ENCODE measurements around the gene TMEM80.

The TMEM80 gene

DNA sequence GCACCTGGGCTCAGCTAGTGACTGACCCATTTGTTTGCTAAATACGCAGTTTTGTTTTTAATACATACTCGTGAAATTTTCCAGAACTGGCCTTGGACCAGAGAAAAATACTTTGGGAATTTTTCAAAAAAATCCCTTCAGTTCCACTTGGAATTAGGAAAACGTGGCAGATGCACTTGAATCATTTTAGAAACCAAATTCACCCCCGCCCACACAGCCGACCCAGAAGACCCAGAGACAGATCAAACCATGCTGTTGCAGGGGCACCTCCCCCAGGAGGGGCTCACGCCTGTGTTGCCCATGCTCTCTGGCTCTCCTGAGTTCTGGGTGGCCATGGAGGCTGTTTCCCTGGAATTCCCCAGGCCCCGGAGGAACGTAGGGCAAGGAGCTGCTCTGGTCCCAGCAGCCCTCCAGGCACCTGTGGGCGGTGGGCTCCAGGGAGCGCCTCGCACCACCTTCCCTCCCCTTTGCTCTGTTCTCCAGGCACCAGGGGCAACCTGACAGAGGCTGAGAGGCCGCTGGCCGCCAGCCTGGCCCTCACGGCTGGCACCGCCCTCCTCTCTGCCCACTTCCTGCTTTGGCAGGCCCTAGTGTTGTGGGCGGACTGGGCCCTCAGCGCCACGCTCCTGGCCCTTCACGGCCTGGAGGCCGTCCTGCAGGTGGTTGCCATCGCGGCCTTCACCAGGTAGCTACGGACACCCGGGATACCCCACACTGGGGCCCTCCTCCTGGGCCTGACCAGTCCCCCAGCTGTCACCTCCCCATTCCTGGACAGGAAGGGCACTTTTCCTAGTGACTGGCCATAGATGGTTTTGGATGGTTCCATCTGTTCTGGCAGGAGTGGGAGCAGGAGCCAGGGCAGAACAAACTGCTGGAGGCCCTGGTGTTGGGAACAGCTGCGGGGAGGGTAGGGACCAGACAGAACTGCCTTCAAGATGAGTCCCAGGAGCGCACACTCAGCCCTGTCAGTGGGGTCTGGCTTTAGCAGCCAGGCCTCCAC is 7.1 kb downstream of the TMEM80 start:
- no peak for DNase-seq

DNA sequence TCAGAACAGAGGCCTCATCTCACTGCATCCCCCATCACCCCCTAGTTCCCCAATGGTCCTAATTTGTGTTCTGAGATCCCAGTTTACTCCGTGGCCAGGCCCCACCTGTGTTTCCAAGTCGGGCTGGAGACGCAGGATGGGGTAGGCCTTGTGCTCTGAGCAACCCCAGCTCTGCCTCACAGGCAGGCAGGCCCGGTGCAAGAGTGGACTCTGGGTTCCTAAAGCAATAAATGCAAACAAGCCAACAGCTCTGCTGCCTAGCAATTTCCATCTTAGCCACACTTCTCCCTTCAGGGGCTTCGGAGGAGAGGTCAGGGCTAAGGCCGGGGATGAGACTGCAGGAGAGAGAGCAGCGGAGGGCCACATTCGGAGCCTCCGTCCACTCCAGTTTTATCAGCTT is 7.9 kb downstream of the TMEM80 start:
- no peak for DNase-seq

DNA sequence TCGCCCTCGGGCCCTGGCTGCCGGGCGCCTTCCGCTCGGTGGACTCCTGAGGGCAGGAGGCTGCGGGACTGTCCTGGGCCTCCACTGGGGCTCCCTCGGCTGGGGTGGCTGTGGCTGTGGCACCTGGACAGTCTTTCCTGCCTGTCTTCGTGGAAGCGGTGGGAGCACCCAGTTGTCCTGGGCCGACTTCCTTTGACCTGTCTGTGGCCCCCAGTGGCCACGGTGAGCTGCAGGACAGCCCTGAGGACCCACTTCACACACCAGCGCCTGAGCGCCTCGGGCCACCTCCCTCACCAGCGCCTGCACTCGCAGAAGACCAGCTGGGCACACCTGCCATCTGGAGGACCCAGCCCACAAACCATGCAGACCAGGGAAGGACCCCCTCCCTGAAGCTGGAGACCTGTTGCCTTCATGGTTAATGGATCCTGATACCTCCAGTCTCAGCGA is 8.6 kb downstream of the TMEM80 start:
- no peak for DNase-seq

DNA sequence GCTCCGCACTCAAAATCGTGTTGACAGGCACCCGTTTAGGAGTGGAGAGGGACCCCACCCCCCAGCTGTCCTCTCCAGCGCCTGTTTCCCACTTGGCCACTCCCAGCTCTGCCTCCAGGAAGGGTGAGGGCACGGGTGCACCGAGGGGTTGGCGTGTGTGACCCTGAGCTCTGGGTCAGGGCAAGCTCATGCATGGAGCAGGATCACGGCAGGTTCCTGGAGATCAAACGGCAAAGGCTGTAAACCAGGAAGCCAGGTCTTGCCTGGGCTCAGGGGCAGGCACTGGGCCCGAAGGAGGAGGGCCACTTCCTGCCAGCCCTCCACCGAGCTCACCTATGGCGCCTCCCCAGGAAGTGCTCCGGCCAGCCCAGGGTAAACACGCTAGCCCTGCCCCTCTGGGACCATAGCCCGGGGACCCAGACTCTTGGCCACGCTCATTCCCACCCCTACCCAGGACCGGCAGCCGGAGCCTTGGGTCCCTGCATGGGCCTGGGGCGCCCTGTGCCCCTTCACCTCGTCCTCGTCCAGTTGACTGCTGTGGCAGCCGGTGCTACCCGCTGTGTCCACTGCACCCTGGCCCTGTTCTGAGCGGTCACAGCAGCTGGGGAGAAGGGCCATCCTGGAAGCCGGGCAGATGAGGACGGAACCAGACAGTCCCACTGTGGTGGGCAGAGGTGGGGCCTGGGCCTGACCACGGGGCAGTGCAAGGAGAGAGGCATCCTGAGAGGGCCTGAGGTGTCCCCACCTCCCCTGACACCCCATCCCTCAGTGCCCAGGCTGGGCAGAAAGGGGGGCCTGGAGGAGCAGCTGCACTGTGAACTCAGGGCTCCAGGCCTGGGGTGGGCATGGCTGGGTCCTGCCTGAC is 9.4 kb downstream of the TMEM80 start:
- DNase-seq, result no peak

DNA sequence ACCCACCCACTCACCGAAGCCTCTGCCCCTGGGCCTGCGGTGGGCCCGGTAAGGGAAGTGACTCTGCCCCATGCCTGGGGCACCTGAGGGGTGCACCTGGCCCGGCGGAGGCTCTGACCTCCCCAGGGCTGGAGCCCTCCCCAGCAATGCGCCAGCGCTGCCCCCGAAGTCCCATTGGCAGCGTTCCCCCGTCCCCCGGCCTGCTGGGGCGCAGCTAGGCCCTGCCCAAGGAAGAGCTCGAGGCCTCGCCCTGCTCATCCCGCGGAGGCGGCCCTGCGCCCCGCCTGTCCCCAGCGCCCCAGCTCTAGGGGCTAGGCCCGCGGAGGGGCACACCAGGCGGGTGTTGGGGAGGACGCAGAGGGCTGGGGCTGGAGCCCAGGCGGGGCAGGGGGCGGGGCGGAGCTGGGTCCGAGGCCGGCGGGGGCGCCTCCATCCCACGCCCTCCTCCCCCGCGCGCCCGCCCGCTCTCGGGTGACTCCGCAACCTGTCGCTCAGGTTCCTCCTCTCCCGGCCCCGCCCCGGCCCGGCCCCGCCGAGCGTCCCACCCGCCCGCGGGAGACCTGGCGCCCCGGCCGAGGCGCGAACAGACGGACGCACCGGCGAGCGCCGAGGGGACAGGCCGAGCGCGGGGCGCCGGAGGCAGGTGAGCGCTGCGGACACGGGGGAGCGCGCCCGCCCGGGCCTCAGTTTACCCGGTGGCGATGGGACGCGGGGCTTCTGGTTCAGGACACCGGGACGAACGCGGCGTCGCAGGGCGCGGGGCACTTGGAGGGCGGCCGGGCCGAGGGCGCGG is 10.2 kb downstream of the TMEM80 start, which contains the start of gene EPS8L2:
EPS8L2 (plus strand) TSS at position 586 of the 793 bp plus-strand sequence. CDS start 3,177 bp downstream, outside the sequence.
- DNase-seq, result no peak

DNA sequence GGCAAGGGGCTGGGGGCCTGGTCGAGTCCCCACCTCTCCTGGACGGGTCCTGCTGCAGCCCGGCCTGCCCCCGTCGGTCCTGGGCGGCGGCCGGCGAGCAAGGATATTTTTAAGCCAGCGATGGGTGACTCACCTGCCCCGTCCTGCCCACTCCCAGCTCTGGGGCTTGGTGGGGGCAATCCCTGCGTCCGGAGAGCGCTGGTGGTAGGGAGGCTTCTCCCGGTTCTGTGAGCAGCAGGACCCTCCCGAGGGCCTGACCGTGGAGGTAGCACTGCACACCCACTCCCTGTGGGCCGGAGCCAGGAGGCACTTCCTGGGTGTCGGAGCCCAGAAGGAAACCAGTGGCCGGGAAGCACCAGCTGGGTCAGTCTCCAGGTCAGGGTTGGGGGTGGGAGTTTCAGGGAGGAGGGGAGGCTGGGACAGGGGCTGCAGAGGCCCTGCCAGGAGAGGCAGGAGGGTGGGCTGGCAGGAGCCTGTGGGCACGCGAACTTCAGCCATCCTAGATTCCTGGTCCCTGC is 10.9 kb downstream of the TMEM80 start:
- no peak for DNase-seq

DNA sequence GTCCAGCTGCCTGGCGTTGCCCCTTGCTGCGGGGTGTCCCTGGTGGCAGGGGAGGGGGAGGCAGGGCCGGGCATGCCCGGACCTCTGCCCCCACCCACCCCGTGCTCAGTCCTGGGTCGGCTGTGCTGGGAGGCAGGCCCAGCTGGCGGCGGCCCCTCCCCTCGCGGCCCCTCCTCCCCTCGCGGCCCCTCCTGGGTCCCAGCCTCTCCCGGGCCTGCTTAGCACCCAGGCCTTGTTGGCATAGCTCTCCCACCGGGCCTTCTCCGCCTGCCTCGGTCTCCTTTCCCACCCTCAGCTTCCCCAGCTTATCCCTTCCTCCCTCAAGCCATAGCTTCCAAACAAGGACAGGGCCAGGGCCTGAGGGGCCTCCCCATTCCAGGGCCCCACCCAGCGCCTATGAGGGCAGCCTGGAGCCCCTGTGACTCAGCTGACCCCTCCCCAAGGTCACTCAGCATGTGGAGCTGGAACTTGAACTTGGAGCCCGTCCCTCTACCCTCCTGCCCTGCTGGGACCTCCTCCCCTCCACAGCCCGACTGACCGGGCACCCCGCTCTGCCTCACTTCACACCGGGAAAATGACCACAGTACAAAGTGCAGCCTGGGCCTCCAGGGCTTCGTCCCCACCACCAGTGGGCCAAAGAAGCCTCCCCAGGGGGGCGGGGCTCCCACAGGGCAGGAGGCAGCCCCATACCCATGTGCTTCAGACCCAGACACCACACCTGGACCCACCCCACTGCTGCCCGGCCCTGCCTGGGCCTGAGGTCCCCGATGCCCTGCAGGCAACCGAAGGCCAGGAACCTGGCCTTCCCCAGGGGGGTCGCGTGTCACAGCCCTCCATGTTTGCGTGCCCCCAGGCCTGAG is 11.6 kb downstream of the TMEM80 start:
- no peak for DNase-seq

DNA sequence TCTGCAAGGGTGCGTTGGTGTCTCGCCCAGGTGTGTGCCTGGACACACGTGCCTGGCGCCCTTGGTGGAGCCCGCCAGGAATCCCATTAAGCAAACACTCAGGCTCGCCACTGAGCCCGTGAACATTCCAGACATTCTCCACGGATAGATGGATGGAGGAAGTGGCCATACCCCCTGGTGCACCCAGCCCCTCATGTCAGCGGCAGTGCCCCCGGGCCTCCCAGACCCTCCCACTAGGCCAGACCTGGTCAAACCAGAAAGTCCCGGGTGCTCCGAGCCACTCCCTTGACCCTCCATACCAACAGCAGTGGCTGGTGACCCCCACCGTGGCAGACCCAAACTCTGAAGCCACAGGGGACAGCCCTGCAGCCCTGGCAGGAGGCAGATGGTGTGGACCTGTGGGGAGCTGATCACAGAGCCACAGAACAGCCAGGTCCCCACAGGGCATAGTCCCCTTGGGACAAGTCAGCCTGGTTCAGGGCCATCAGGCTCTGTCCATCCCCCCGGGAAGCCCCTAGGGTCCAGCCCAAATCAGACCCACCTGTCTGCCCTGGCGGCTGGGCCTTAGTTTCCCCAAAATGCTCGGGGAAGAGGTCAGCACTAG is 12.3 kb downstream of the TMEM80 start:
- no peak for DNase-seq

DNA sequence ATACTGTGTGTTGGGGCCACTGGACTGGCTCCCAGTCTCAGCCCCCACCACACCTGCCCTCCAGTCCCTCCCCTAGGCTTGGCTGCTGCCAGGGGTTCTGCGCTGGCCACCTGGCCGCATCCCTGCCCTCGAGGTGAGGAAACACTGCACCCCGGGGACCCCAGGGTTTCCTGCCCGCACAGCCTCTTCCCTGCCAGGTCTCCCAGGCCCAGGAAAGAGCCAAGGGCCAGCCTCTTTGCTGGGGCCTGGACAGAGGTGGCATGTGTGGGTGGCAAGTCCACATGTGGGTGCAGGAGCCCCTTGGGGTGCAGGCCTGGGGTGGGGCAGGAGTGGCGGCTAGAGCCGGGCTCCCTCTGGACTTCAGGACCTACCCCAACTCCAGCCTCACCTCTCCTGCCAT is 12.9 kb downstream of the TMEM80 start:
- DNase-seq, result no peak

DNA sequence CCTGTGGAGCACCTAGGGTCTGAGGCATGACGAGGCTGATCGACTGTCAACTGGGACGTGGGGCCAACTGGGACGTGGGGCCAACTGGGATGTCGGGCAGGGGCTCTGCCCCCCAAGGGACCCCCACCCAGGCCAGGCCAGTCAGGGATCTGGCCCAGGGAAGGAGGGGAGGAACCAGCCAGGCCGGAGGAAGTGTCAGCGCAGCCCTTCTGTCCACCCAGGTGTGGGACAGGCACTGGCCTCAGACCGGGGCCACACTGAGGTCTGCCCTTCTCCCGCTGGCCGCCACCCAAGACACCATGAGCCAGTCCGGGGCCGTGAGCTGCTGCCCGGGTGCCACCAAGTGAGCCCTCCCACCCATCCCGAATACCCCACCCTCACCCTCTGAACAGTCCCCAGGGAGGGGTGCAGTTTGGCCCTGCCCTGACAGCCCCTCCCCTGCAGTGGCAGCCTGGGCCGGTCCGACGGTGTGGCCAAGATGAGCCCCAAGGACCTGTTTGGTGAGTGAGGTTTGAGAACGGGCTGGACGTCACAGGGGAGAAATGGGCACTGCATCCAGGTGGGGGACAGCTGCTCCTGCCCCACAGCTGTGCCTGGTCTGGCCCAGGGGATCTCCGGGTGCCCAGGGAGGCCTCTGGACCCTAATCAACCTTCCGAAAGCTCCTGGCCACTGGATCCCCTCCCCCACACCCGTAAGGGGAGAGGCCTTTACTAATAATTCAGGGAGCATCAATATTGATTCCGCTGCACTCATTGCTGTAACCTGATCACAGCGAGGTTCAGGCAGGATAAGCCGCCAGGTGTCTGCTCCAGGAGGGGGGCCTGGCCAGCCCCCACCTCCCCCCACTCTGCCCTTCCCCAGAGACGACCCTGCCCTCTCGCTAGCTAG is 13.7 kb downstream of the TMEM80 start:
- no peak for DNase-seq

DNA sequence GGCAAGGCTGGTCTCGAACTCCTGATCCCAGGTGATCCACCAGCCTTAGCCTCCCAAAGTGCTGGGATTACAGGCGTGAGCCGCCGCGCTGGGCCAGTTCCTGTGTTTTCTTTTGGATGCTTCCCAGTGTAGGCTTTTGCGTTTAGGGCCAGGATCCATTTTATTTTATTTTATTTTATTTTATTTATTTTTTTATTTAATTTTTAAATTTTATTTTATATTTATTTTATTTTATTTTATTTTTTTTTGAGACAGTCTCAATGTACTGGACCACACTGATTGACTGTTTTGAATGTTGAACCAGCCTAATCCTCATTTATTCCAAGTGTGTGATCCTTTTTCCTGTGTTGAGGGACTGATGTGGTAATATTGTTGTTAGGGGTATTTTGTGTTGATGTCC is 18.8 kb downstream of the TMEM80 start:
- DNase-seq, result no peak

DNA sequence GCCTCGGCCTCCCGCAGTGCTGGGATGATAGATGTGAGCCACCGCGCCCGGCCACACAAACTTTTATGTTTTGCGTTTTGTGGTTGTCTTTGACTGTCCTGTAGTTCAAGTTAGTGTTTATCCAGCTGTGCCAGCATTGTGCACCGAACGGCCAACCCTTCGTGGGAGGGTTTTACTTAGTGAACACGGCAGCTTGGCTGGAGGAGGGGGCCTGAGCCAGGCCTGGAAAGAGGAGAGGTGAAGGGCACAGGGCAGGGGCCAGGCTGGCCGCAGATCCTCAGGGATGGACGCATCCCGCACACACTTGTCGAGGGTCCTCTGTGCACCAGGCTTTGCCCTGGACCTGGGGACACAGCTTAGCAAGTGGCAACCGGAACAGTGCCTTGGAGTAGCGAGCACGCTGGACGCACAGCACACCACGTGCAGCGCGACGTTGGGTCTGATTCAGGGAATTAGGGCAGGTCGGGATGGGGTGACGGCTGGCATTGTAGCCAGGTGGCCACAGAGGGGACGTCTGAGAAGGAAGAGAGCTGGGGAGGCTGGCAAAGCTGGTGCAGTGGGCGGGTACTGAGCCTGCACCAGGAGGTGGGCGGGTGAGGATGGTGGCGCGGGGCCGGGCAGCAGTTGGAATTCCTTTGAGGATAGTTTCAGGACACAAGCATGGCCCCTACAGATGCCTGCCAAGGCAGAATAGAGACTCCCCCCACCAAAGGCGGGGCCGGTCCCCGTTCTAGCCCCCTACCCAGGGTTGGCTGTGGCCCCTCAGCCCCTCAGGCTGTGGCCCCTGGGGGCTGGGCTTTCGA is 23.8 kb downstream of the TMEM80 start:
- DNase-seq, result no peak

DNA sequence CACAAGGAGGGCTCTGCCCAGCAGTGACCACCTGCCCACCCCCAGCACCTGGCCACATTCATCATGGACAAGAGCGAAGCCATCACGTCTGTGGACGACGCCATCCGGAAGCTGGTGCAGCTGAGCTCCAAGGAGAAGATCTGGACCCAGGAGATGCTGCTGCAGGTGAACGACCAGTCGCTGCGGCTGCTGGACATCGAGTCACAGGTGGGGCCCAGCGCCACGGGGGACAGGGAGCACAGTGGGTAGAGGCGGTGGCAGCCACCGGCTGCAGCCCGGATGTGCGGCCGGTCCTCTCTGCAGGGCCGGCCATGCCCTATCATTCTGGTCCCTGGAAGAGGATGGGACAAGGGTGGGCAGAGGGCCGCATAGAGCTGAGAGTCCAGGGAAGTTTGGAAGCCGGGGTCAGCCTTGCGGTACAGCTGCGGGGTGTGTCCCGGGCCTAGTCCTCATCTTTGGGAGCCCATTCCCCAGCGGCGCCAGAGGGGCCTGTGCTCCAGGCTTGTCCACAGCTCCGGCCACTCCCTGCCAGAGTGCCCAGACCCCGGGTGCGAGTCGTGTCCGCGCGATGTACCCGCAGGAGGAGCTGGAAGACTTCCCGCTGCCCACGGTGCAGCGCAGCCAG is 24.5 kb downstream of the TMEM80 start:
- no peak for DNase-seq

DNA sequence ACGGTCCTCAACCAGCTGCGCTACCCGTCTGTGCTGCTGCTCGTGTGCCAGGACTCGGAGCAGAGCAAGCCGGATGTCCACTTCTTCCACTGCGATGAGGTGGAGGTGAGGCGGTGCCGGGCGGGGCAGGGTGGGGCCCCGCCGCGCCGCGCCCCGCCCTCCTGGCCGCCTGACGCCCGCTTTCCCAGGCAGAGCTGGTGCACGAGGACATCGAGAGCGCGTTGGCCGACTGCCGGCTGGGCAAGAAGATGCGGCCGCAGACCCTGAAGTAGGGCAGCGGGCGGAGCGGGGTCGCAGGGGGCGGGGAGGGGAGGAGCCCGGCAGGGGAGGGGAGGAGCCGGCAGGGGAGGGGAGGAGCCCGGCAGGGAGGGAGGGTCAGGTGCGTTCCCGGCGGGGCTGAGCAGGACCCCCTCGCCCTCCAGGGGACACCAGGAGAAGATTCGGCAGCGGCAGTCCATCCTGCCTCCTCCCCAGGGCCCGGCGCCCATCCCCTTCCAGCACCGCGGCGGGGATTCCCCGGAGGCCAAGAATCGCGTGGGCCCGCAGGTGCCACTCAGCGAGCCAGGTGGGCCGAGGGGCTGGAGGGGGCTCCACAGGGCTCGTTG is 25.1 kb downstream of the TMEM80 start:
- DNase-seq, result no peak

DNA sequence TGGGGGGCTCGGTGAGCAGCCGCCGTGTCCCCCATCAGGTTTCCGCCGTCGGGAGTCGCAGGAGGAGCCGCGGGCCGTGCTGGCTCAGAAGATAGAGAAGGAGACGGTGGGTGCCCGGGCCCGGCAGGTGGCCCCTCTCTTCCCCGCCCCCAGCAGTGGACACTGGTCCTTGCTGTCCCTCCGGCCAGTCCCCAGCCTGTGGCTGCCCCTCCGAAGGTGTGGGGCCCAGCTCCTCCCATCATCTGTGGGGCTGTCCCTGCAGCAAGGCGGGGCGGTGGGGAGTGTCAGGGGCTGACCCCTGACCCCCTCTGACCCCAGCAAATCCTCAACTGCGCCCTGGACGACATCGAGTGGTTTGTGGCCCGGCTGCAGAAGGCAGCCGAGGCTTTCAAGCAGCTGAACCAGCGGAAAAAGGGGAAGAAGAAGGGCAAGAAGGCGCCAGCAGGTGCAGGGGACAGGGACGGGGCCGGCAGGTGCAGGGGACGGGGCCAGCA is 25.7 kb downstream of the TMEM80 start:
- DNase-seq, result no peak

DNA sequence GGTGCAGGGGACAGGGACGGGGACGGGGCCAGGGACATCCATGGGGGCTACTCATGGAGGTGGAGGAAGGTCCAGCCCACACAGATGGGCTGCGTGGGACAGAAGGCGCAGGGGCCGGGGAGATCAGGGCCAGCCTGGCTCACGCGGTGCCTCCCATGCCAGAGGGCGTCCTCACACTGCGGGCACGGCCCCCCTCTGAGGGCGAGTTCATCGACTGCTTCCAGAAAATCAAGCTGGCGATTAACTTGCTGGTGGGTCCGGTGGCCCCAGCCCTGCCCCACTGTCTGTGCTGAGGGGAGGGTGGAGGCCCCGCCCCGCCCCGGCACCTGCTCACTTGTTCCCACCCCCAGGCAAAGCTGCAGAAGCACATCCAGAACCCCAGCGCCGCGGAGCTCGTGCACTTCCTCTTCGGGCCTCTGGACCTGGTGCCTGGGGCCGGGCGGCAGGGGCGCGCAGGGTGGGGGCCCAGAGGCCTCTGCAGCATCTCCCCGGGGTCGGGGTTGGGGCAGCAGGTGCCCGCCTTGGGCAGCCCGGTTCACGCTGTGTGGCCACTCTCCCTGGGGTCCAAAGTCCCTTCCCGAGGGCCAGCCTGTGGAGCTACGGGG is 26.2 kb downstream of the TMEM80 start:
- no peak for DNase-seq

DNA sequence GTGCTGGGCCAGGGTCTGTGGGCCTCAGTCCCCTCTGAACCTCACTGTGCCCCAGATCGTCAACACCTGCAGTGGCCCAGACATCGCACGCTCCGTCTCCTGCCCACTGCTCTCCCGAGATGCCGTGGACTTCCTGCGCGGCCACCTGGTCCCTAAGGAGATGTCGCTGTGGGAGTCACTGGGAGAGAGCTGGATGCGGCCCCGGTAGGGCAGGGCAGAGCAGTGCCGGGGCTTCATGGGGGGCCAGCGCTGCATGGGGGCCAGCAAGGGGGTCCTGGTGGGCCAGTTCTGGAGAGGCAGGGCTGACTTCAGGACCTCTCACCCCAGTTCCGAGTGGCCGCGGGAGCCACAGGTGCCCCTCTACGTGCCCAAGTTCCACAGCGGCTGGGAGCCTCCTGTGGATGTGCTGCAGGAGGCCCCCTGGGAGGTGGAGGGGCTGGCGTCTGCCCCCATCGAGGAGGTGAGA is 26.8 kb downstream of the TMEM80 start:
- no peak for DNase-seq
